HG02870 (cell line): ENCODE measurements around the gene TOM1L2.

ENCODE experiments used
- ATAC-seq: cut with Tn5 transposase; IDR thresholded peaks from one replicate; pipeline ENCODE4 v1.9.1; 2021; ENCODE audit warnings: mild to moderate bottlenecking, moderate library complexity; ENCODE audit not compliant: unreplicated experiment

TOM1L2 gene

DNA sequence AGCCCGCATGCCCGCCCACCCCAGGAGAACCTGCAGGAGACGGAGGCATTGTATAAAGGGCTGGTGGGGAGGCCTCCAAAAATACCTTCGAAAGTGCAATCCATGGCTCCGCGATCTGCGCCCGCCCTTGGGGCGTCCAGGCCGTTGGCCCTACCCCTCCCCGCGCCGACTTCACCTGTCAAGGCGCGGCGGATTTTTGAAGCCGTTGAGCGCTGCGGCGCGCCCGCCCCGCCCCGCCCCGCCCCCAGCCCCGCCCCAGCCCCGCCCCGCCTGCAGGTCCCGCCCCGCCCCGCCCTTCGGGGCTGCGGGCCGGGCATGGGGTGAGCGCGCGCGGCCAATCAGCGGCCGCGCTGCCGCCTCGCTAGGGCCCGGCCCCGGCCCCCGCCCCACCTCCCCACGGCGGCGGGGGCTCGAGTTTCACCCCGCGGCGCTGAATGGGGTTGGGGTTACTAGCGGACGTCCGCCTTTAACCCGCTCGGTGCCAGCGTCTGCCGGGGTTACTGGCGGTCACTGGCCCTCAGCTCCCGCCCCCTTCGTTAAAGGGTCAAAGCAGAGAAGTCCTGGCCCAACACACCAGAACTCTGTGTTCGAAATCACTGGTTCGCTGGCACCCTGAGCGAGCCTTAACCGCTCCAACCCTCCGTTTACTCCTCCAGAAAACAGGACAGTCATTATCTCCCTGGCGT, 148.6 kb downstream of the TOM1L2 start:
- peak; percentile 62 for ATAC-seq

DNA sequence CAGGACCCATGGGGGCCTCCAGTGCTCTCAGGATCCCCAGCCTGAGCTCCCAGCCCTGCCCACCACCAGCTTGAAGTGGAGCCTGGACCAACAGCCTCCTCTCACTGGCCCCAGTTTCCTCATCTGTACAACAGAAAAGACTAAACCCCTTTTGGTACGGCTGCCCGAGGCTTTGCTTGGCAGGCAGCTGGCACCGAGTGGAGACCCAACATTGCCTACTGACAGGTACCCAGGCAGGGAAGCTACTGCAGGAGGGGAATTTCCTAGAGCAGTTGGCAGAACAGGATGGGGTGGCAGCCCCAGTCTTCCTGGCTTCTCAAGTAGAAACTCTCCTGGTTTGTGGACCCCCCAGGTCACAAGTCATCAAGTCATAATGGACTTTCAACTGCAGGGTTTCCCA, 149.6 kb downstream of the TOM1L2 start:
- ATAC-seq: no peak

DNA sequence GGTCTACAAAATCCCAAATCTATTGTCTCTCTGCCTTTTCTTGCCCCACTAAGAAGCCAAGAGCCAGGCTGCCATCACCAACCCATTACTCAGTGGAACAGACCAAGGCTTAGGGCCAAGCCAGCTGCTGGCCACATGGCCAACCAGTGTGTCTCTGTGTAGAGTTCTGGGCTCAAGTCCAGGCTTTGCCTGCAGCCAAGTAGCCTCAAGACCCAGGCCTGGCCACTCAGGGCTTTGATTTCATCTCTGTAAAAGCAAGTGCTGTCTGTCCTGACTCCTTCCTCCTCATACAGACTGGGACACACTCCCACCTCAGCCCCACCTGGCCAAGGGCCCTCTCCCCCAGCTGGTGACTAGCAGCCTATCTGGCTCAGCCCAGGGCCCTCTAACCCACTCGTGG, 150.0 kb downstream of the TOM1L2 start:
- no peak for ATAC-seq

DNA sequence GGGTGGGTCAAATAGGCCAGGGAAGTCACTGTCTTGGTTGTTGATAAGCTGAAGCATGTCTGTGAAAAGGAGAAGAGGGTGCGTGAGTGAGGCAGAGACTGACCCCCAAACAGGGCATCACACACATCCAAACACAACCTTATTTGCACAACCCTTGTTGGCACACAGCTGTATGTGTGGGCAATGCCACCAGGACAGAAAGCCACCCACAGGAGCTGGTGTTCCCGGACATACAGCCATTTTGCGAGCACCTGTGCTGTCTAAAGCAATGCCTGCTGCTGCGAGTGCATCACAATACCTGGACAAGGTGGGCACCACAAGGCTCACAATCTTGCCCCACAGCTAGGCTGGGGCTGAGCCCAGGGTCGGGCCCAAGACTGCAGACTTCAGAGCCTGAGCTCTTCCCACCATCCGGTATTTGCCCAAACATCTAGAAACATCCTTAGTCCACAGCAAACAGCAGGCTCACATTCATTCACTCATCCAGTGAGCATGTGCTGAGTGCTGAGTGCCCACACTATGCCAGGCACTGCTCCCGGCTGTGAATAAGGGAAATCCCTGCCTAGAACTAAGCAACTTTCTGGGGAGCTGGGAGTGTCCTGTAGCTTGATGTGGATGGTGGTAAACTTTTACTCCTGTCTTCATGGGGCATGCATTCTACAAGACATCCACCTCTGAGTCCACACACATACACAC, 151.6 kb downstream of the TOM1L2 start:
- no peak for ATAC-seq

DNA sequence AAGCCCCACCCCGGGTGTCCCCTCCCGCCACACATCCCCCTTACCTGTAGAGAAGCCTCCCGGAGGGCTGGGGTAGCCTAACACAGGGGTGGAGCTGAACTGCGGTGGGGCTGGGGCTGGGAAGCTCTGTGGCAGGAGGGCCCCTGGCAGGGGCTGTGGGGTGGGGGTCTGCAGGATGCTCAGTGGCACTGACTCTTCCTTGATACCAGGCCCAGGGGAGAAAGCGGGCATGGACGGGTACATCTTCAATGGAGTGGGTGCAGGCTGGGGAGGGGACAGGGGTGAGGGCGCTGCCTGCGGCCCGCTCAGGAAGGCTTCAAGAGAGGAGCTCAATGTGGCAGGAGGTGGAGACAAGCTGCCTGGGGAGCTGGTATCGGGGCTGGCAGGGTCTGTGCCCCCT, 152.2 kb downstream of the TOM1L2 start:
- ATAC-seq: no peak

DNA sequence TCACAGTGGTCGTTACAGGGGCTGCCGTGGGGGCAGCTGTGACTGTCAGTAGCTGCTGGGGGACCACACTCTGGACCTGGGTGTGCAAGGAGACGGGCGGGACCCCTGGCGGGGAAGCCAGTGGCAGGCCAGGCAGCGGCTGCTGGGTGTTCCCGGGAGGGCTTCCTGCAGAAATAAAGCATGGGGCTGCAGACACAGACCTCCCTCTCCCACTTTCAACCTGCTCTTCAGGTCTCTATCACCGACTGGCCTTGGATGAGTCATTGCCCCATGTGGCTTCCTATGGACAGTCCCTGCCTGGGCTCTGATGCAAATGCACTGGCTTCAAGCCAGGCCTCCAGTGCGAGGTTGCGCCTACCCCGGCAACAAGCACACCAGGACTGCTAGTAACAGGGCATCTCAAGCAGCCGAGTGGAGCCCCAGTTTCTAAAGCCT, 152.6 kb downstream of the TOM1L2 start:
- no peak for ATAC-seq

DNA sequence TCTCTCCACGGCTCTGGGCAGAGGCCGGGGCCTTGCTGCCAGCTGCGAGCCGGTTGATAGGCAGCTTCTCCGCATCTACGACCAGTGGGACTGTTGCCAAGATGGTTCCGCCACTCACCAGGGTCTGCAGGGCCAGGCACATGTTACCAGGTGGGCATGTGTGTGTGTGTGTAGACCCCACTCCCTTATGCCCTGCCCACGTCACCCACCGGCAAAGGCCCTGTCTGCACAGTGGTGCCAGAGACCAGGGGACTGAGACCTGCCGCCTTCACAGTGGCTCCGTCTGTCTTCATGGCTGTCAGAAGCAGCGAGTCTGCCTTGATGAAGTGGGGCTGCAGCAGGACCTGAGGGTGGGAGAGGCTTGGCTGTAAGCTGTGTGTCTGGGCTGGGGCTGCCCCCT, 153.1 kb downstream of the TOM1L2 start:
- no peak for ATAC-seq

DNA sequence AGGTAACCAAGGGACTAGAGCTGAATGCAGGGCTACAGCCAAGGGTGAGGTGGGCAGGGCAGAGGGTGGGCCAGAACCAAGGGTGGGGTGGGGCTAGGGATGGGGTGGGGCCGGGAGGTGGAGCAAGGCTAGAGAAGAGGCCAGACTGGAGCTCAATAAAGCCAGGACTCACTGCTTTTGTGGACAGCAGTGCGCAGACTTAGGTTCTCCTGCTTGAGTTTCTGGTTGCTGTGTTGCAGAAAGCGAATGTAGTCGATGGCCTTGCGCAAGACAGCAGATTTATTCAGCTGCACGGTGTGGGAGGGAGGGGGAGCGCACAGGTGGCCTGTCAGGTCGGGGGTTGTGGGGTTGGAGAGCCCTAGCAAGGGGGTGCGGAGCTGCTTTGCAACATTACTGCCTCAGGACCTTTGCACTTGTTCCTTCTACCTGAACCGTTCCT, 154.1 kb downstream of the TOM1L2 start:
- no peak for ATAC-seq

DNA sequence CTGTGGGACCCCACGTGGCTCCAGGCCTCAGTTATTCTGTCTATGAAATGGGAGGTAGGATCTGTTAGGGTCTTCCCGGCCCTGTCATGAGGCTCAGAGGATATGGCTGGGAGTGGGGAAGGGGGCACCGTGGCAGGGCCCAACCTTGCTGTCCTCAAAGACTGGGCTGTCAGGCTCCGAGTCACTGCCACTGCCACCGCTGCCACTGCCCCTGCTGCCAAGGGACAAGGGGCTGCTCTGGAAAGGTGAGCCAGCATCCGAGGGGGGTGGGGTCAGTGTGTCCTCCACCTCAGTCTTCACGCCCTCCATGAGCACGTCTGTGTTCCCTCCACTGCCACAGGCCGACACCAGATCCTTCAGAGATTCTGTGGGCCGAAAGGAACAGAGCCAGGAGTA, 154.7 kb downstream of the TOM1L2 start:
- ATAC-seq: no peak

DNA sequence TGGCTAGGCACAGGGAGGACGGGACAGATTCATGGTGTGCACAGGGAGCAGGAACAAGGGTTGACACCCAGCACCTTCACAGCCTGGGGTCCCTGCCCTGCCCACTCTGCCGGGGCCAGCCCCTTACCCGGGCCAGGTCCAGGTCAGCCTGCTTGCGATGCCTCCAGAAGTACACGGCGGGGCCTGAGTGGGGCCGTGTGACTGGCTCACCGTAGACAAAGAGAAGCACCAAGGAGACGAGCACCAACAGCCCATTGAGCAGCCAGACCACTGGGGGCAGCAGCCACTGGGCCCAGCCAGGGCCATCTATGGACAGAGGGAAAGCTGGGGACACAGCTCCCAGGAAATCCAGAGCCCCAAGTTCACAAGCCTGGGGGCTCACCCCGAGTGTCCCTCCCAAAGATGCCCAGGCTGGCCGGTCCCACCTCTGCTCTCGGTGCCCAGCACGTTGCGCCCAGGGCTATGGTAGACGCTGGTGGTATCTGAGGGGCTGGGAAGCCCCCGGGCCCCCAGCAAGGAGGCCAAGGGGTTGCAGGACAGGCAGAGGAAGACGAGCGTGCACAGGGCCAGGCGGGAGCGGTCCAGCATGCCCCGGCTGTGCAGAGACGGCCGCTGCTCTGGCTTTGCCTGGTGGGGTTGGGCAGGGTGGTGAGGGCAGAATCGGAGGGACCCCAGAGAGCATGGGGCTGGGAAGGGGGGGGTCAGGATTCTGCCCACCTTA, 155.2 kb downstream of the TOM1L2 start:
- no peak for ATAC-seq

DNA sequence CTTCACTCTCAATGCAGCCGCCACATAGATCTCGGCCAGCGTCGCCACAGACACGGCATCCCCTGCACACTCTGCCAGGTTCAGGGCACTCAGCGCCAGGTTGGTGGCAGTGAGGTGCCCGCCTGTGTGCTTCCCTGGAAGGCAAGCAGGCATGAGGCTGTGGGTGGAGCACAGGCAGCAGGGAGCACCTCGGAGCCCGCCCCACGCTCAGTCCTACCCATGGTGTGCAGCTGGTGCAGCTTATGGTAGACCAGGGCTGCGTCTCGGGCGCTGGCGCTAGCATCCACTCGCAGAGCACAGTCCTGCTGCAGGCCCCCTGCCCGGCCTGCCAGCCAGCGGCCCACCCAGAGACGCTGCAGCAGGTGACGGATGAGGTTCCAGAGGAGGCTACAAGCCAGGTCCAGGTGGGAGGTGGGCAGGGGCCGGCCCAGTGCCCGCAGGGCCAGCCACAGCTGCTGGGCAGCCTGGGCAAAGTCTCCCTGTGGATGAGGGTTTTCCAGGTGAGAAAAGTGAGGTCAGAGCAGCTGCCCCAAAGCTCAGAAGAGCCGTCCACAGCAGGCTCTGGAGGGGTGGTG, 155.9 kb downstream of the TOM1L2 start:
- no peak for ATAC-seq

DNA sequence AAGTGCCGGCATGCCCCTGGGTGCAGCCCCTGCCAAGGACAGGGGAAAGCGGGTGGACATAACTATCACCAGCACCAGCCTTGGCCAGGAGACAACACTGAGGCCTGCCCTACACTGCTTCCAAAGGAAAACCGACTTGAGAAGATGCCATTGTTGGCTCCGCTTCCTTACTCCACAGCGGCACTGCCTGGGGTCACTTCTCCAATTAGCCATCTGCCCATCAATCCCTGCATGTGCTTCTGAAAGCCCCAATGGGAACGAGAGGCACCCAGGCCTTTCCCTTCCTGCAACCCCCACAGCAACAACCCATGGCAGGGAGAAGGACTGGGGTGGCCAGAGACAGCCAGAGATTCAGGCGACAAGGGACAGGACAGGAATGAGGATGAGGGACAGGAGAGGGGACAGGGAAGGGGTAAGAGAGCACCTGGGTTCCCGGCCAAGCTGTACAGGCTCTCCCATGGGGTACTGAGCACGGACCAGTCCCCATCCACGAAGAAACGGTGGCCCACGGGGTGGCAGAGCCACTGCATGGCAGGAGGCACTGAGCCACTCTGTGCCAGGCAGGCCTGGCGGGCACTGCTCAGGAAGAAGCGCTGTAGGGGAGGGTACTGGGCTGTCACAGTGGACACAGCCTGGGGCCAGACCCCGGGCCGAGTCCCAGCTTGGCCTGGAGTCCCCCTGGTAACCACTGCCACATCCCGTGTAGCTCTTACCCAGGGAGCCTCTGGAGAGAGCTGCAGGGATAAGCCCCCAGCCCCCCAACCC, 156.6 kb downstream of the TOM1L2 start:
- ATAC-seq: no peak

DNA sequence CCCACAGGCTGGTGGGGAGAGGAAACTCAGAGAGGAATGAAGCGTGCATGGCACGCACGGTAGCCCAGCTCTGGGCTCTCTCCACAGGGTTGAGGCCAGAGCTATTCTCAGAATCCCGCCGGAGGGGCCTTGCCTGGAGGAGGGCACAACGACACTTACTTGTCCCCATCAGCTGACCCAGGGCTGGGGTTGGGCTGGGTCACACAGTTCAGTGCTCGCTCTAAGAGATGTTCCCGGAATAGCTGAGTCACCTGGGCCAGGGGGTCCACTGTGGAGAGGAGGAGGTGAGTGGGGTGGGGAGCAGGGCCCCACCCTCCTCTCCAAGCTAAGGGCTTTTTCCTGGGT, 157.2 kb downstream of the TOM1L2 start:
- no peak for ATAC-seq

DNA sequence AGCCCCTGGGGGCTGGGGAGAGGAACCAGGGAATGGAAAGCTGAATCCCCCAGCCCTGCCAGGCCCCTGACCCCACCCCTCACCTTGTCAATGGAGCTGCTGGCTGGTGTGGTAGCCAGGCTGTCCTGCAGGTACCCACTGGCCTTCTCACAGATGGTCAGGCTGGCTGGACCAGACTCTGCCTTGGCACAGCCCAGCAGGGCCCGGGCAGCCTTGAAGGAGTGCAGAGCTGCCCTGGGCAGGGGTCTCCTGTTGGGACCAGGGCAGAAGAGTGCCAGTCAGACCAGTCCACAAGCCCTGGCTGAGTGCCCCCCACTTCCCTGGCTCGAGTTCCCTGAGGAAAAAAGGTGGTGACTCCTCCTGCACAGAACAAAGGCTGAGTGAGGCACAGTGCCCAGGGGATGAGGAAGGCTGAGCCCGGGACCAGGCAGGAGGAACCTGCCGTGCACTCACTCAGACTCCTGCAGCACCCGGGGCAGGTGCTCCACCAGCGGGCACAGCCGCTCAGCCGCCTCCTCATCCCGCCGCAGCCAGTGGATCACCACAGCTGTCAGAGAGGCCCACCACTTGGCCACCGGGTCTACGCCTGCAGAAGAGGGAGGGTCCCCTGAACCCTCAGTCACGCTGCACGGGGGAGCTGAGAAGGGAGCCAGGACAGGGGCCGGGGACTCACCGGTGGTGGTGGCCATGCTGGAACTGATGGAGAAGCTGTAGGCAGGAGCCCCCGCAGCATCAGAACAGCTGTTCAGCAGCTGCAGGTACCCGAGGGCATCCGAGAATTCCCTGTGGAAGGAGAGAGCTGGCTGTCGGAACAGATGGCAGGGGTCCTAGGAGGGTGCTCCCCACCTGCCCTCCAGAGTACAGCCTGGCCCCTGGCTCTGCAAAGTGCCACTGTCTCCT, 157.8 kb downstream of the TOM1L2 start:
- ATAC-seq: no peak

DNA sequence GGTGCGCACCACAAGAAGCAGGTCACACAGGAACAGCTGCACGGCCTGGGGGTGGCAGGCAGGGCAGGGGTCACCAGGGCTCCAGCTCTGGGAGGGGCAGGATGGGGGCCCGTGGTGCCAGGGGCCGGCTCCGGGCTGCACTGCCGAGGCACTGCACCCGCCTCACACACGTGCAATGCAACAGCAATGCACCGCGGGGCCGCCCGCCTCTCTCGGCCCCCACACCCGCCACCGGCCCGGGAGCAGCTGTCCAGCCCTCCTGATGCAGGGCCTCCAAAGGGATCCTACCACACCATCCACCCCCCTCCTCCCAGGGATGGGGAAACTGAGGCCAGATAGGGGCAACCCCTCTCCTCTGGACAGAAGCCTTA, 158.5 kb downstream of the TOM1L2 start:
- no peak for ATAC-seq

DNA sequence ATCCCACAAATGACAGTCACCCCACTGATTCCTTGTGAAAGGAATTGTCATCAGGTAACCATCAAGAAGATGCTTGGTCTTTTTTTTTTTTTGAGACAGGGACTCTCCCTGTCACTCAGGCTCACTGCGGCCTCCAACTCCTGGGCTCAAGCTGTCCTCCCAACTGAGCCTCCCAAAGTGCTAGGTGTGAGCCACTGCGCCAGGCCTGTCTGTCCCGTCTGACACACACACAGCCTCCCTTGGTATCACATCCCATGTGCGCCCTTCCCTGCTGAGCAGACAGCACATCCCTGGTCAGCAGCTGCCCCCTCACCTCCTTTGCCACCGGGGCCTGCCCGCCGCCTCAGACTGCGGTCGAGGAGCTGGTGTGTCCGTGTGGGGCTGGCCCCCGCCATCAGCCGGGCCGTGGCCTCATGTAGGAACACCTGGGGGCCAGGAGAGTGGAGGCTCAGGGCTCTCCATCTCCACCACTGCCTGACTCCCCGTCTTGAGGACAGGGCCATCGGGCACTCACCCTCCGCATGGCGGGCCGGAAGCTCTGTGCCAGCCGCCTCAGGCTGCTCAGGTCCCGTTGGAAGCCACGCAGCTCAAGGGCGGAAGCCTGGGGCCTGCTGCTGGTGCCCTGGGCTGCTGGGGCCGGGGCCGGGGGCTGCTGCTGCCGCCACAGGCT, 159.0 kb downstream of the TOM1L2 start:
- ATAC-seq: no peak

DNA sequence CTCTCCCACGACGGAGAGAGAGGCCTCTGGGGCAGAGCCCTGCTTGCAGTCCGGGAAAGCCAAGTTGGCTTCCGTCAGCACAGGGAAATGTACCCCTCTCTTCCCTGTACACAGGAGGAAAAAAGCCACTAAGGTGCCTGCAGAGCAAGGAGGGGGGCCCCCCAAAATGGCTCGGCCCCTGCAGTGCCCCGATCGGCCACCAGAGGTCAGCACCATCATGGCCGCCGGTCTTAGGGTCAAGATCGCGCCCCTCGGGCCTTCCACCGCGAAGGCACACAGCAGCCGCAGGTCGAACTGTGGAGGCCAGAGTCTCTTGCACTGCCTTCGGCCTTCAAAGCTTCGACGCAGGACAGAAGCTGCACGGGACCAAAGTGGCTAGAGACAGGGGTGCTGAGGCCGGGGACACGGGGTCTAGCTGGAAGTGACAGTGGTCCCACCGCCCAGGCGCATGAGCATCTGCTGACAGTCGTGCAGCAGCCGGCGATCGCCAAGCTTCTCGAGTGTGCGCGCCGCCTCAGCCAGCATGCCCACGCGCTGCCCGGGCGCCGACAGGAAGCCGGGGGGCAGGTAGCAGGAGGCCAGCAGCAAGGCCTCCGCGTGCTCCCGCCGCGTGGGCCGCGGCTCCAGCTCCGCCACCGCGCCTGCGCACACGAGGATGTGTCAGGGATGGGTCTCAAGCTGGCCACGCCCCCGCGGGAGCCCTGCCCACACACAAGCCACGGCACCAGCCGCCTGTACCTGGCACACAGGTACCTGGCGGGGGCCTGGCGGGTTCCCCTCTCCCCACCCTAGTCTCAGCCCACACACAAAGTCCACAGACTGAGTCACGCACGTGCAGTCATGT, 159.8 kb downstream of the TOM1L2 start:
- ATAC-seq: no peak

DNA sequence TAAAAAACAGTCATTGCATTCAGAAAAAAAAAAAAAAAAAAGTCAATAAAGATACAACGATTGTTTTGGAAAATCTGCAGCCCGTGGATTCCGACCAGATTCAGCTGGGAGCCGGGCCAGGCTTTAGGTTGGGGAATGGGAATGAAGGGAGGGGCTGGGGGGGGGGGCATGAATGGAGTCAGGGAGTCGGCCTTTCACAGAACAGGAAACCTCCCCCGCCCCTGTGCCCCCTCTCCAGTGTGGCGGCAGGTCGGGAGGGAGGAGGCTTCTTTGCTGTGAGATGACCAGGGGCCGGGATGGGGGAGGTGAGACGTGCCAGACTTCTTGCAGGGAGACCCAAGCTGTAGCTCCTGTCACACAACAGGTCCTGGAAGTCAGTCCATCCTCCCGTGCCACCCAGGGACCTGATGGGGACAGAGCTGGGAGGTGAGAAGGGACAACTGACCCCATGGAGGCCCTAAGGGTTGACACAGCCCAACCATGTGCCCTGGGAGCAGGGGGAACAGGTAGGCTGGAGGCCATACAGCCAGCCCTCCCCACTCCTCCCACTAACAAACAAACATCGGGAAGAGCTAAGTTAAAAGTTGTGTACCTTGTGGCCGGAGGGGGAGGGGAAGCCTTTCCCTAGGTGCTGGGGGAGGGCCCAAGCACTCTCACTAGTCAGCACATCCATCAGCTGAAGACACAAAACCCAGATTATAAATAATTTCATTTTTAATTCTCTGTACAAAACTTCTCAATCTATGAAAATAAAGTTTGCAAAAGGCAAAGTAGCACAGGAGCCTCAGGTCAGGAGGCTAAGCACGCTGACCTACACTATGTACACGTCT, 160.6 kb downstream of the TOM1L2 start:
- no peak for ATAC-seq
